Posterior vena cava (tissue), 2 donors: ENCODE measurements around the gene IL13RA1. TPM values are rescaled to one million over a fixed set of nuclear protein-coding genes. Genes with fewer than 3 reads are reported as not detected.
"Not testable (repeated sequence)": the region's sequence is repeated elsewhere in the genome, so short reads cannot be mapped to it uniquely, and the experiment has no call there.

Experiments
- DNase-seq: peaks from one replicate; pipeline ENCODE4 v3.0.0-alpha.2; 2020; ENCODE audit warnings: low spot score
- intact Hi-C, 2 donors: fragments of 100-400 bp; cut with DNase I; formaldehyde crosslinking; loops; one replicate each; pipeline versions ENCODE4 v1.14.1 to v1.14.2; 2022 to 2023
- long read RNA-seq, 2 donors: library from polyadenylated mRNA; unstranded; transcript quantifications; one replicate each; pipeline ENCODE4 v2.0.0, GENCODE V29; 2020 to 2021
- total RNA-seq, 2 donors: library from RNA; stranded (reverse); fragmentation: NEBNext Ultra II Directional; extraction: Animal tissue kit (Norgen Biotek cat#: 25700); gene quantifications; one replicate each; pipeline ENCODE4 v1.2.1, GENCODE V29; 2021
- donor health status: DM: yes; HTN: yes; CAD: no.
- donor health status: DM: yes; HTN: yes; CAD: no.

Gene IL13RA1
- total RNA-seq, result 10 to 100 TPM; 54.1 to 79.0 TPM
- long read RNA-seq, donor 1, full-length matches to known transcripts, result 23 of 40 reads
- long read RNA-seq, donor 1, partial matches to known transcripts, result 7 of 40 reads
- long read RNA-seq, donor 1, other reads (novel, unspliced or antisense), result 10 of 40 reads
- long read RNA-seq, donor 2, full-length matches to known transcripts, result 11 of 23 reads
- long read RNA-seq, donor 2, partial matches to known transcripts, result 2 of 23 reads
- long read RNA-seq, donor 2, other reads (novel, unspliced or antisense), result 10 of 23 reads

- intact Hi-C loops, result no loop called here
- DNase-seq, result peak; percentile 92
Observed at GRCh38 chrX:118726887-118727685, at the start of gene IL13RA1. IL13RA1 (plus strand) TSS chrX:118727606; CDS start chrX:118727639, 33 bp downstream.

- no peak for DNase-seq
- intact Hi-C loops, result no loop called here
Observed at GRCh38 chrX:118679290-118679689, 48.1 kb upstream of the IL13RA1 start.

GRCh38 chrX:118682258-118683014 lies 45.0 kb upstream of the IL13RA1 start:
- intact Hi-C loops, result no loop called here
- no peak for DNase-seq

GRCh38 chrX:118685393-118685792 lies 42.0 kb upstream of the IL13RA1 start:
- DNase-seq, result no peak

GRCh38 chrX:118688935-118689334 lies 38.5 kb upstream of the IL13RA1 start:
- intact Hi-C loops, result no loop called here

More at GRCh38 chrX:118685393-118685792, 42.0 kb upstream of the IL13RA1 start:
- intact Hi-C loops, result no loop called here

GRCh38 chrX:118693843-118694242 lies 33.6 kb upstream of the IL13RA1 start:
- no peak for DNase-seq
- intact Hi-C loops, result no loop called here

More at GRCh38 chrX:118688935-118689334, 38.5 kb upstream of the IL13RA1 start:
- no peak for DNase-seq

GRCh38 chrX:118694638-118695037 lies 32.8 kb upstream of the IL13RA1 start:
- DNase-seq, result no peak
- intact Hi-C loops, result no loop called here

- DNase-seq, result no peak
- intact Hi-C loops, result no loop called here
Observed at GRCh38 chrX:118698516-118699170, 28.8 kb upstream of the IL13RA1 start.

- intact Hi-C loops, result no loop called here
Observed at GRCh38 chrX:118702741-118703140, 24.7 kb upstream of the IL13RA1 start.

GRCh38 chrX:118706681-118707080 lies 20.7 kb upstream of the IL13RA1 start:
- no peak for DNase-seq
- intact Hi-C loops, result no loop called here

More at GRCh38 chrX:118702741-118703140, 24.7 kb upstream of the IL13RA1 start:
- no peak for DNase-seq

- intact Hi-C loops, result no loop called here
Observed at GRCh38 chrX:118714521-118714920, 12.9 kb upstream of the IL13RA1 start.

GRCh38 chrX:118715917-118716316 lies 11.5 kb upstream of the IL13RA1 start:
- not testable (repeated sequence) for DNase-seq

More at GRCh38 chrX:118714521-118714920, 12.9 kb upstream of the IL13RA1 start:
- DNase-seq, result no peak

GRCh38 chrX:118716833-118717232 lies 10.6 kb upstream of the IL13RA1 start:
- DNase-seq, intact Hi-C loops: not testable (repeated sequence)

More at GRCh38 chrX:118715917-118716316, 11.5 kb upstream of the IL13RA1 start:
- intact Hi-C loops, result not testable (repeated sequence)

GRCh38 chrX:118717678-118718391 lies 9.6 kb upstream of the IL13RA1 start:
- DNase-seq, result no peak
- intact Hi-C loops, result no loop called here

GRCh38 chrX:118718737-118719136 lies 8.7 kb upstream of the IL13RA1 start:
- intact Hi-C loops, result no loop called here
- no peak for DNase-seq

GRCh38 chrX:118720058-118720707 lies 7.2 kb upstream of the IL13RA1 start:
- intact Hi-C loops, result no loop called here
- DNase-seq, result no peak

GRCh38 chrX:118723376-118723775 lies 4.0 kb upstream of the IL13RA1 start:
- intact Hi-C loops, result no loop called here
- no peak for DNase-seq

- intact Hi-C loops, result no loop called here
- no peak for DNase-seq
Observed at GRCh38 chrX:118724365-118724764, 3.0 kb upstream of the IL13RA1 start.
